ENCODE measurements around the gene RIPK1. TPM values are rescaled to one million over a fixed set of nuclear protein-coding genes. Genes with fewer than 3 reads are reported as not detected.
A peak's percentile ranks its signal among the peaks of the same experiment; 100 is the strongest.
"Not testable (repeated sequence)": the region's sequence is repeated elsewhere in the genome, so short reads cannot be mapped to it uniquely, and the experiment has no call there.

Gene RIPK1
- total RNA-seq, 2 donors from 2014 or later, result 30.2 to 35.0 TPM

GRCh38 chr6:3151691-3152090 is 83.4 kb downstream of the RIPK1 start:
- DNase-seq, result no peak
- intact Hi-C loops (cut with DNase I, micrococcal nuclease), result no loop called here
- no peak for ATAC-seq

DNA sequence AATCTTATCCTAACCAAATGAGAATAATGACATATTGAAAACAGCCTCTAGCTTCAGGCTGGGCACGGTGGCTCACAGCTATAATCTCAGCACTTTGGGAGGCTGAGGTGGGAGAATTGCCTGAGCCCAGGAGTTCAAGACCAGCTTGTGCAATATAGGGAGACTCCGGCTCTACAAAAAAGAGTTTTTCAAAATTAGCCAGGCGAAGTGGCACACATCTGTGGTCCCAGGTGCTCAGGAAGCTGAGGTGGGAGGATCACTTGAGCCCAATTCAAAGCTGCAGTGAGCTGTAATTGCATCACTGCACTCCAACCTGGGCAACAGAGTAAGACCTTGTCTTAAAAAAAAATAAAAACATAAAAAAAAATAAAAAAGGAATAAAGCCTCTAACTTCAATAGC is 84.4 kb downstream of the RIPK1 start:
- intact Hi-C loops (cut with DNase I, micrococcal nuclease), result no loop called here
- DNase-seq, result no peak
- ATAC-seq, result no peak

- ATAC-seq, result peak; percentile 23
Measured at GRCh38 chr6:3155416-3155815, 87.1 kb downstream of the RIPK1 start.

GRCh38 chr6:3156184-3157130 is 88.2 kb downstream of the RIPK1 start:
- peak; percentile 36 to 41 for DNase-seq
- intact Hi-C loops (cut with DNase I, micrococcal nuclease); ATAC-seq: not testable (repeated sequence)

More at GRCh38 chr6:3155416-3155815, 87.1 kb downstream of the RIPK1 start:
- DNase-seq; intact Hi-C loops (cut with DNase I, micrococcal nuclease): not testable (repeated sequence)

DNA sequence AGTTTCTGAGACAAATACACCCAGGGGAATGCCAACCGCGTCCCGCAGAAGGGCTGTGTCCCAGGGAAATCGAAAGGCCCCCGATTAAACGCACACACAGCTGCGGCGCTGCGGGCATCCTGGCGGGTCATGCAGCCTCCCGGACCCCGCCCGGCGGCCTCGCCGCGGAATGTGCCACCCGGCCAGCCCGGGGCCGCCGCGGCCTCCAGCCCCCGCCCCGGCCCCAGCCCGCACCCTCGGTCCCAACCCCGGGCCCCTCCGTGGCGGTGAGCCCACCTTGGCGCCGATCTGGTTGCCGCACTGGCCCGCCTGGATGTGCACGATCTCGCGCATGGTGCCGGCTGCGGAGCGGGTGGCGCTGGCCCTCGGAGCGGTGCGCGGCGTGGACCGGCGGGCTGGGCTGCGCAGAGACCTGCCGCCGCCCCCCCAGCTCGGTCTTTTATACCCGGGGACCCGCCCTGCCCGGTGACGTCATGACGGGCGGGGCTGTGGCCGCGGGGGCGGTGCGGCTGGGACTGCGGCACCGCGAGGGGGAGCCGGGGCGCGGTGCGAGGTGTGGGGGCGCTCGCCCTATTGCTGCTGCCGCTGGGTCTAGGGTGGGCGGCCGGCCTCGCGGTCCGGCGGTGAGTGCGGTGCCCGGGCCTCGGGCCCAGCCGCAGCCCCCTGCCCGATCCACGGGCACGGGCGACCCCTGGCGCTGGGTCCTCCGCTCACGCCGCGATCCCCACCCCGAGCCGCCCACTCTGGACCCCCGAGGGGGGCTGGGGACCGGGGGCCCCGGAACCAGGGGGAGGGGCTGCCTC is 89.0 kb downstream of the RIPK1 start, which contains the start of gene TUBB2A:
TSS of gene TUBB2A (minus strand) at position 414 of the 803 bp plus-strand sequence. CDS start at position 333, 81 bp downstream.
- ATAC-seq (peak; percentile 72), DNase-seq (peak; percentile 72 to 87)
- intact Hi-C loops (cut with DNase I, micrococcal nuclease), result no loop called here

DNA sequence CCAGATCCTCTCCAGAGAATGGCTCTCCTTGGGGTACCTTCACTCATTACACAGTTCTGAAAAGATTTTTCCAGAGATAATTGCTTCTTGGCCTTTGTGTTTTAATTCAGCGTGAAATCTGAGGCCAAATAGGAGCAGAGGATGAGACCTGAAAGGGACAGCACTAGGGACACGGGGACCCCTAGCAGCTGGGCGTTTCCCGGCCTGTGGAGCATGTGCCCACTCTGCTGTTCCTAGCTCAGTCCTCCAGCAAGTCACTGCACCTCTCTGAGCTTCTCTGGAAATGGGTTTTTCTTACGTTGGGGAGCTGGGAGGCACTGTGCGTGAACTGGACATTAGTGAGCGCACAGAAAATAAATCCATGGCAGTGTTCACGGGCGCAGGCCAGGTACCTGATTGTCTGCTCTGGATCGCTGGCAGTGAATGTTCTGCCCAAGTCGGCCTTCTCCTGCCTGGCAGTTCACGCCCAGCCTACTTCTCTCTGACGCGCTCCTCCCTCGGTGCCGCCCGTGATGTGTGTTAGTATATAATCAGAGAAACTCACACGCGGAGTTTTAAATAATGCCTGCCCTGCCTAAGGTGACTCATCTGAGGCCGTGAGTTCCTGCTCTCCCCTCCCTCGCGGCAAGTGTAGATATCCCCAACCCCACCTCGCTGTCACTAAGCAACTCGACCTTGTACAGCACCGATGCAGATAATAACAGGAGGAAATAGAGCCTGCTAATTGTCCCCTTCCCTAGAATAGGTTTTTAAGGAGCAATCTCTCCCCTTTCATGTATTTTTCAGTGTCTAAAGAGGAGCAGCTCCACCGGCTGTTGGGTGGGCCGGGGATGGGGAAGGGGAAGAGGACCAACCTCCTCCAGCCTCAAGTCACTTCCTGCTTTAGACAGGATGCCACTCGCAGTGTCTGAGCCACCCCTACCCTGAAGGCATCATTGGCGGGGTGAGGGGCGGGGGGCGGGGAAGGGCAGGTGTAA is 91.8 kb downstream of the RIPK1 start:
- intact Hi-C loops (cut with DNase I, micrococcal nuclease), result no loop called here
- DNase-seq, result peak; percentile 81 to 88
- peak; percentile 69 for ATAC-seq

DNA sequence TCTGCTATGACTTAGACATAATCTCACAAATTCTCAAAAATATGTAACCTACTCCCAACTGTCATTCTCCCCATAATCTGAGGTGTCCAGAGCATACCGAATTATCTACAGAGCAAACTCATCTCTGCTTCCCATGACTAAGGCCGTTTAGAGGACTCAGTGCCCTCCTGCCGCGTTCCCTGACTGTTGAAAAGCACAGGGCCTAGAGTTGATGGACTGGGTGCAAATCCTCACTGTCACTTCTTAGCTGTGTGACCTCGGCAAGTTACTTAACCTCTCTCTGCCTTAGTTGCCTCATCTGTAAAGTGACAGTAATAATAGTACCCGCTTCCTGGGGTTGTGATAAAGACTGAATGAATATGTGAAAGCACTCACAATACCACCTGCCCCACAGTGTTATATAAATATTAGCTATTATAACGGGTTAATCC is 93.8 kb downstream of the RIPK1 start:
- intact Hi-C loops (cut with DNase I, micrococcal nuclease), result no loop called here
- ATAC-seq (no peak), DNase-seq (no peak)

- intact Hi-C loops (cut with DNase I, micrococcal nuclease), result no loop called here
- peak; percentile 76 for ATAC-seq
Measured at GRCh38 chr6:3162565-3163247, 94.4 kb downstream of the RIPK1 start.

DNA sequence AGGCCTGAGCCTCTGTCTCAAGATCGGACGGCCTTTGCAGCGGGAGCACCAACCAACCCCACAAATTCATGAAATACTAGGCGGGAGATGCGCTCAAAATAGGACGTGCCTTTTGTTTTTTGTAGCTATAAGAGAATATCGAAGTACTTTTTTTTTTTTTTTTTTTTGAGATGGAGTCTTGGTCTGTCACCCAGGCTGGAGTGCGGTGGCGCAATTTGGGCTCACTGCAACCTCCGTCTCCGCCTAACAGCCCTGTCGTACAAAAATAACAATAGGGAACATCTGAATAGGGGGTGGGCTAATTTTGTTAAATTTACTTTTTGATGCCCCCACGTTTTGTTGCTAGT is 94.9 kb downstream of the RIPK1 start:
- no peak for ATAC-seq
- intact Hi-C loops (cut with DNase I, micrococcal nuclease), result no loop called here
- no peak for DNase-seq

More at GRCh38 chr6:3162565-3163247, 94.4 kb downstream of the RIPK1 start:
- DNase-seq, result peak; percentile 81 to 84

DNA sequence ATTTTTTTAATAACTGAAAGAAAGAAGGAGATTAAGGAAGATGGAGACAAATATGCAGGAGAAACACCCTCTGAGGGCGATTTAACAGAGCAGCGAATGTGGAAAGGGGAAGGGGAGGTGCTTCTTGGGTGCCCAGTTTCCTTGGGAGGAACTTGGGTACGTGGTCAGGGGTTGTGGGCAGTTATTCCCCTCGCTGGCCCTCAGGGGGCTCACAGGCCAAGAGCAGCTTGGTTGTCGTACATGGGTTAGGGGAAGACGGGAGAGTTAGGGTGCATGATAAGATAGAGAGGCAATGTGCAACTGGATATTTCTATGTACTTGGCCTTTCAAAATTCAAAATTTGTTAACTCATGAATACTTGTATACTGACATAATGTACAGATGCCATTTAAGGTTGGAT is 96.1 kb downstream of the RIPK1 start:
- no peak for DNase-seq
- intact Hi-C loops (cut with DNase I, micrococcal nuclease), result no loop called here
- ATAC-seq, result no peak

Other genes starting within 250 kb of the RIPK1 start
- gene SERPINB1, start 226.6 kb upstream of the RIPK1 start, total RNA-seq, result 100 to 1,000 TPM; 168 to 208 TPM
- 1 to 10 TPM; 3.5 to 4.7 TPM for gene SERPINB9, start 165.2 kb upstream of the RIPK1 start, total RNA-seq
- 100 to 1,000 TPM; 182 to 192 TPM for gene SERPINB6, start 96.9 kb upstream of the RIPK1 start, total RNA-seq
- 10 to 100 TPM in 1 of 2 donors, 1 to 10 TPM in 1; 10.0 to 12.2 TPM for gene NQO2, start 68.6 kb upstream of the RIPK1 start, total RNA-seq
- gene BPHL, start 50.2 kb downstream of the RIPK1 start, total RNA-seq, result 10 to 100 TPM; 25.5 to 27.6 TPM
- gene TUBB2A, start 89.0 kb downstream of the RIPK1 start, total RNA-seq, result 10 to 100 TPM; 19.5 to 54.3 TPM
- 1 to 10 TPM; 1.2 to 2.7 TPM for gene TUBB2B, start 159.2 kb downstream of the RIPK1 start, total RNA-seq
- 10 to 100 TPM in 1 of 2 donors, 1 to 10 TPM in 1; 9.9 to 13.8 TPM for gene PSMG4, start 190.5 kb downstream of the RIPK1 start, total RNA-seq

Data from left colon (tissue), 2 donors.